NK-92 (cell line): Measurements from ENCODE around the gene CDC42EP3.

Source experiments
- DNase-seq: peaks from one replicate; lab custom pipeline; 2025; ENCODE audit not compliant: unreplicated experiment; lab: John Stamatoyannopoulos, UW

CDC42EP3 gene

GRCh38 chr2:37619959-37620300 is 51.5 kb downstream of the CDC42EP3 start:
- DNase-seq = no peak

- DNase-seq = no peak
These were observed 52.0 kb downstream of the CDC42EP3 start for GRCh38 chr2:37619230-37619958.

GRCh38 chr2:37618326-37618725 is 53.1 kb downstream of the CDC42EP3 start:
- no peak for DNase-seq

DNA sequence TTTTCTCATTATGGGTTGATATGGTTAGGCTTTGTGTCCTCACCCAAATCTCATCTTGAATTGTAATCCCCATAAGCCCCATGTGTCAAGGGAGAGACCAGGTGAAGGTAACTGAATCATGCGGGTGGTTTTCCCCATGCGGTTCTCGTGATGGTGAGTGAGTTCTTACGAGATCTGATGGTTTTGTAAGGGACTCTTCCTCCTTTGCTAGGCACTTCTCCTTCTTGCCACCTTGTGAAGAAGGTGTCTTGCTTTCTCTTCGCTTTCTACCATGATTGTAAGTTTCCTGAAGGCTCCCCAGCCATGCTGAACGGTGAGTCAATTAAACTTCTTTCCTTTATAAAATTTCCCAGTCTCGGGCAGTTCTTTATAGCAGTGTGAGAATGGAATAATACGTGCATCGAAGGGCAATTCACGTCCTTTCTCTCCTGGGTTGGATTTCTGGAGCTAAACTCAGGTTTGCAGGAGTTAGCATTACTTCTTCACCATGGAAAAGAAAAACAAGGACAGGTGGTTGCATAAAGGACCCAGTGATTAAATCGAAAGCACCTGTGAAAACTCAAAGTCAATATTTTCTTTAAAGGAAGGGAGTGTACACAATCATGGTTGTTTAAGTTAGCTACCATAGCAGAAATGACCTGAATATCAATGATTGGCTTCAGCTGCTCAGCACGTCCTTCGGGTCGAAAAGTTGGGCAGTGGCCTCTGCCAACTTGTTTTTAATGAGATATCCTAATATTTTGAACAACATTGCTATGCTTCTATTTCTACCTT is 54.1 kb downstream of the CDC42EP3 start:
- no peak for DNase-seq

GRCh38 chr2:37616677-37617005 is 54.8 kb downstream of the CDC42EP3 start:
- DNase-seq = no peak

DNA sequence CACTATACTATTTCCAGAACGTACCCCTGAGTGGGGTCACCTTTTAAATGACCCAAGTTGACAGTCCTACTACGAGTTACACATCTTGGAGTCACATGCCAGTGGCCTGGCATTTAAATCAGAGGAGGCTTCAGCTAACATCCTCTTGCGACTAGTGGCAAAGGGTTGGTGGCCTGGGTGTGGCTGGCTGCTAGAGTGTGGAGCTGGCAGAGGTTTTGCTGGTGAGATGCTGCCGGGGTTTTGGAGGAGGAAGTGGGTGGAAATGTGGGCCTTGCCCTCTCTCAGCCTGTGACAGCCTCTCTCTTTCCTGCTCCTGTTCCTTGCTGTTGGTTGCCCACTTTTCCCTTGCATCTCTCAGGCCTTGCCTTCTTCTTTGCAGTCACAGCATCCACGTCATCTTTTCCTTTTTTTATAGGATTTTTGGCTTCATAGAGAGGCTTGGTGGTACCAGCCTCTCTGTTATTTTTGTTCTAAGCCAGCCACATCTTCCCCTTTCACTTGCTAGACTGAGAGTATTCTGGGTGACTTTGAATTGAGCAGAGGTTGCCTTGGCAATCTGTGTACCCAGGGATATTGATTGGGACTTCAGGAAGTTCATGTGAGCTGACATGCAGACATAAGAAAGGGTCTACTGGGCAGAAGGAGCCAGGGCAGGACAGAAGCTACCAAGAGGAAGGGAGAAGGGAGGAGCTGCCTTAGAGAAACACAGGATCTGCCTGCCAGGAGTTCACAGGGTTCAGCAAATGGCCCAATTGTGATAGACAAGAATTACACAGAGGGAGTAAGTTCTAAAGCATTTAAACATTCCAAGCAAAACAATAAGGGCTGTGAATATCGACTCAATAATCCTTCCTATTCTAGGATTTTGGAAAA is 55.4 kb downstream of the CDC42EP3 start:
- no peak for DNase-seq

- DNase-seq = no peak
These were observed 57.2 kb downstream of the CDC42EP3 start for GRCh38 chr2:37614061-37614738.

DNA sequence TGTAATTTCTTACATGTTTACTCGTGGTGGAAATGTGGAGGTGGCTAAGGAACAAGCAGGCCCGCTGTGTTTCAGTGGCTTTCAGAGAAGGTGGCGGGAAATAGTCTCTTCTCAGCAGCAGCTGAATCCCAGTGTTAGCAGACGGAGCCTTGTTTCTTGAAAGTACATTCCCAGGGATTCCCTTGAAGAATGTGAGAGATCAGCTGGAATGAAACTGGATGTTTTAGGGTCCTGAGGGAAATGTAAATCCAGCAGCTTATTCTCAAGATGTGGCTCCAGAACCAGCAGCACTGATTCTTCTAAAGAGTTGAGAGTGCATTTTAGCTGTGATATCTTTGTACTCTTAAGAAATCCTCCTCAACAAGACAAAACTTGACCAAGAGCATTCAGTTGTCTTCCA is 59.1 kb downstream of the CDC42EP3 start:
- DNase-seq = no peak

- DNase-seq = no peak
These were observed 60.7 kb downstream of the CDC42EP3 start for GRCh38 chr2:37610638-37611289.

GRCh38 chr2:37609782-37610181 is 61.7 kb downstream of the CDC42EP3 start:
- no peak for DNase-seq

DNA sequence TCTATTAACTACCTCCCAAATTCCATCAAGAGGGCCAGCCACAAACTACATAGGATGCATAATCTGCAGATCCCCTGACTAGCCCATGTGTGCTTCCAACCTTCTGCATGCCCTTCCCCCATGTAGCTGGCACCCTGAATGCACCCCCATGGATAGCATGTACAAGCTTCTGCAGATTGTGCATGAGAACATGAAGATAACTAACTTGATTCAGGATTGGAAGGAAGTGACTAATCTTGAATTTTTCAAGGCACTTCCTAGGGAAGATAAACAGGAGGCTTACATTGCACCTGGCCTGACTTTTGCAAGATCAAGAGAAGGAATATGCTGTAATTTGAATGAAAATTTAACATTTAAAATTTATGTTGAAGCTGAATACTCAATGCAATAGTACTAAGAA is 66.7 kb downstream of the CDC42EP3 start:
- no peak for DNase-seq

GRCh38 chr2:37602702-37603101 is 68.7 kb downstream of the CDC42EP3 start:
- no peak for DNase-seq

DNA sequence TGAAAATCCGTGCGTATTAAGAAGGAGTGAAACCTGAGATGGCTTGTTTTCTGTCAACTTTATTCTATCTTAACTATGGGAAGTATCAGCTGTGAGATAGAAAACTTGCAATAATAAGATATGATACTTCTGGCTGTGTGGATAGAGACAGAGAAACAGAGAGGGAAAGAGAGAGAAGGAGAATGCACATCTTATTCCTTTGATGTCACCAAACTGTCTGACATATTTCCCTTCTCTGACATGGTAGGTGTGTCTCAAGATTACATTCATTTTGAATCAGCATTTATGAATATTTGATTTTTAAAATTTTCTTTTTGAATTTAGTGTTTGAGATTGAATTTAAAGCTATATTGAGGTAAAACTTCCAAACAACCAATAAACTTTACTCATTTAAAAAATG is 69.4 kb downstream of the CDC42EP3 start:
- no peak for DNase-seq

- DNase-seq = no peak
These were observed 69.9 kb downstream of the CDC42EP3 start for GRCh38 chr2:37601569-37601968.

GRCh38 chr2:37600735-37601134 is 70.7 kb downstream of the CDC42EP3 start:
- DNase-seq = no peak

GRCh38 chr2:37599688-37600525 is 71.5 kb downstream of the CDC42EP3 start:
- no peak for DNase-seq

DNA sequence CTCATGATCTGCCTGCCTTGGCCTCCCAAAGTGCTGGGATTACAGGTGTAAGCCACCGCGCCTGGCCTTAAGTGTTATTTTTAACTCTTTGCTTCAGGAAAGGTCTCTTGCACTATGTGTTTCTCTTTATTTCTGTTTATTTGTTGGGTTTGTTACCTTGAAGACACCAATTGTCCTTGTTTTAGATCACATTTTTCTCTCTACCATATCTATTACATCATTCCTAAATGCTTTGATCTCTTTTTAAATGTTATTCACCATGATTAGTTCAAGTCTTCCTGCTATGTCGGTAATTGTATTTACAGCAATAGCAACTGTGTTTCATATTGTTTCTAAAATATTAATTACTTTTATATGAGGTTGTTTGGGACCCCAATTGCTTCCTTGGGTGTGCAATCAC is 77.7 kb downstream of the CDC42EP3 start:
- DNase-seq = no peak

DNA sequence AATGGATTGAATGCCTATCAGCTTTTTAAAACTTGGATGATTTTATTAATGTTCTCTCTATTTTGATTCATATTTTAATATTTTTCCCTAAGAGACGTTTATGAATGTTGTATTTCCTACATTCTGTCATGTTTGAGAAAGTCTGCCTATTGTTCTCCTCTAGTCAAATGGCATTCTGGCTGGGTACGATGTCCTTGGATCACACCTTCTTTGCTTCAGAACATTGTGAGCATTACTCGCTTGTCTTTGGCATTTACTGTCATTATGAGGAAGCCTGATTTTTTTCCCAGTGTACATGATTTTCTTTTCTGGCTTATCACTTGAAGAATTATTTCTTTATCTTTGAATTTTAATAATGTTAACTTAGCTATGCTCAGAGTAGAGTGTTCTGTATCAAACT is 78.4 kb downstream of the CDC42EP3 start:
- DNase-seq = no peak
